HepG2 (cell line): ENCODE data around the gene AK2.
"Not testable (repeated sequence)": the region's sequence is repeated elsewhere in the genome, so short reads cannot be mapped to it uniquely, and the experiment has no call there.

Experiments
- CHD4 ChIP-seq: fragments of 200-600 bp; sonication (generic); IDR thresholded peaks from 2 replicates; pipeline ENCODE4 v1.7.0; 2017; ENCODE audit warnings: mild to moderate bottlenecking, low read length, borderline replicate concordance
- ERF ChIP-seq: IDR thresholded peaks from 2 replicates; pipeline ENCODE4 v1.6.1; 2018; ENCODE audit warnings: missing biosample characterization, missing genetic modification reagents
- ESRRA ChIP-seq: sonication (generic); formaldehyde crosslinking; IDR thresholded peaks from 2 replicates; pipeline ENCODE4 v1.5.1; 2020; ENCODE audit warnings: mild to moderate bottlenecking, low read depth, missing genetic modification reagents
- ZNF24 ChIP-seq: fragments of 450-650 bp; IDR thresholded peaks from 2 replicates; pipeline ENCODE4 v1.6.1; 2017; ENCODE audit warnings: antibody characterized with exemption, mild to moderate bottlenecking
- ZNF720 ChIP-seq: sonication (generic); formaldehyde crosslinking; IDR thresholded peaks from 2 replicates; pipeline ENCODE4 v1.4.0; 2020; ENCODE audit warnings: missing genetic modification reagents
- TF ChIP-seq, protein P1 (sequence below): sonication (generic); formaldehyde crosslinking; IDR thresholded peaks from 2 replicates; pipeline ENCODE4 v1.8.0; 2022; ENCODE audit warnings: mild to moderate bottlenecking, missing genetic modification reagents, moderate library complexity
- TF ChIP-seq, protein P2 (sequence below): sonication (generic); formaldehyde crosslinking; IDR thresholded peaks from 2 replicates; pipeline ENCODE4 v1.4.0; 2020; ENCODE audit warnings: missing genetic modification reagents, mild to moderate bottlenecking, borderline replicate concordance
- TF ChIP-seq, protein P3 (sequence below): sonication (generic); formaldehyde crosslinking; IDR thresholded peaks from 2 replicates; pipeline ENCODE4 v1.5.0; 2020; ENCODE audit warnings: mild to moderate bottlenecking, missing genetic modification reagents, moderate library complexity

DNA sequence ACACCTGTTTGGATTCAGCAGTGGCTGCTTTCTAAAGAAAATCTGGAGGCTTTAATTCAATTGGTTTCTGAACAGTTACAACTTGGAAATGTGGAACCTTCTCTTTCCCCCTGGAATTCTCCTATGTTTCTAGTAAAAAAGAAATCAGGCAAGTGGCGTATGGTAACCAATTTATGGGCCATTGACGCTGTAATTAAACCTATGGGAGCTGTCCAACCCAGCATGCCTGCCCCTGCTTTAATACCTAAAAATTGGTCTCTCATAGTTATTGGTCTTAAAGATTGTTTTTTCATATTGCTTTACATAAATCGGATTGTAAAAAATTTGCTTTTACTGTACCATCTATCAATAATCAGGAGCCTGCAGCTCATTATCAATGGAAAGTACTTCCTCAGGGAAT, 29.8 kb upstream of the AK2 start:
- not testable (repeated sequence) for TF ChIP-seq ESRRA; CHD4; ZNF24; ZNF720 (CRISPR knock-in tag); ERF (CRISPR knock-in tag)
- TF ChIP-seq, protein P1, sequence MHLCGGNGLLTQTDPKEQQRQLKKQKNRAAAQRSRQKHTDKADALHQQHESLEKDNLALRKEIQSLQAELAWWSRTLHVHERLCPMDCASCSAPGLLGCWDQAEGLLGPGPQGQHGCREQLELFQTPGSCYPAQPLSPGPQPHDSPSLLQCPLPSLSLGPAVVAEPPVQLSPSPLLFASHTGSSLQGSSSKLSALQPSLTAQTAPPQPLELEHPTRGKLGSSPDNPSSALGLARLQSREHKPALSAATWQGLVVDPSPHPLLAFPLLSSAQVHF (CRISPR knock-in tag) = not testable (repeated sequence)
- TF ChIP-seq, protein P2, sequence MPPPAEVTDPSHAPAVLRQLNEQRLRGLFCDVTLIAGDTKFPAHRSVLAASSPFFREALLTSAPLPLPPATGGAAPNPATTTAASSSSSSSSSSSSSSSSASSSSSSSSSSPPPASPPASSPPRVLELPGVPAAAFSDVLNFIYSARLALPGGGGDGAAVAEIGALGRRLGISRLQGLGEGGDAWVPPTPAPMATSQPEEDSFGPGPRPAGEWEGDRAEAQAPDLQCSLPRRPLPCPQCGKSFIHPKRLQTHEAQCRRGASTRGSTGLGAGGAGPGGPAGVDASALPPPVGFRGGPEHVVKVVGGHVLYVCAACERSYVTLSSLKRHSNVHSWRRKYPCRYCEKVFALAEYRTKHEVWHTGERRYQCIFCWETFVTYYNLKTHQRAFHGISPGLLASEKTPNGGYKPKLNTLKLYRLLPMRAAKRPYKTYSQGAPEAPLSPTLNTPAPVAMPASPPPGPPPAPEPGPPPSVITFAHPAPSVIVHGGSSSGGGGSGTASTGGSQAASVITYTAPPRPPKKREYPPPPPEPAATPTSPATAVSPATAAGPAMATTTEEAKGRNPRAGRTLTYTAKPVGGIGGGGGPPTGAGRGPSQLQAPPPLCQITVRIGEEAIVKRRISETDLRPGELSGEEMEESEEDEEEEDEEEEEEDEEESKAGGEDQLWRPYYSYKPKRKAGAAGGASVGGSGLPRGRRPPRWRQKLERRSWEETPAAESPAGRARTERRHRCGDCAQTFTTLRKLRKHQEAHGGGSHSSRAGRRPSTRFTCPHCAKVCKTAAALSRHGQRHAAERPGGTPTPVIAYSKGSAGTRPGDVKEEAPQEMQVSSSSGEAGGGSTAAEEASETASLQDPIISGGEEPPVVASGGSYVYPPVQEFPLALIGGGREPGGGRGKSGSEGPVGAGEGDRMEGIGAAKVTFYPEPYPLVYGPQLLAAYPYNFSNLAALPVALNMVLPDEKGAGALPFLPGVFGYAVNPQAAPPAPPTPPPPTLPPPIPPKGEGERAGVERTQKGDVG (CRISPR knock-in tag) = not testable (repeated sequence)
- TF ChIP-seq, protein P3, sequence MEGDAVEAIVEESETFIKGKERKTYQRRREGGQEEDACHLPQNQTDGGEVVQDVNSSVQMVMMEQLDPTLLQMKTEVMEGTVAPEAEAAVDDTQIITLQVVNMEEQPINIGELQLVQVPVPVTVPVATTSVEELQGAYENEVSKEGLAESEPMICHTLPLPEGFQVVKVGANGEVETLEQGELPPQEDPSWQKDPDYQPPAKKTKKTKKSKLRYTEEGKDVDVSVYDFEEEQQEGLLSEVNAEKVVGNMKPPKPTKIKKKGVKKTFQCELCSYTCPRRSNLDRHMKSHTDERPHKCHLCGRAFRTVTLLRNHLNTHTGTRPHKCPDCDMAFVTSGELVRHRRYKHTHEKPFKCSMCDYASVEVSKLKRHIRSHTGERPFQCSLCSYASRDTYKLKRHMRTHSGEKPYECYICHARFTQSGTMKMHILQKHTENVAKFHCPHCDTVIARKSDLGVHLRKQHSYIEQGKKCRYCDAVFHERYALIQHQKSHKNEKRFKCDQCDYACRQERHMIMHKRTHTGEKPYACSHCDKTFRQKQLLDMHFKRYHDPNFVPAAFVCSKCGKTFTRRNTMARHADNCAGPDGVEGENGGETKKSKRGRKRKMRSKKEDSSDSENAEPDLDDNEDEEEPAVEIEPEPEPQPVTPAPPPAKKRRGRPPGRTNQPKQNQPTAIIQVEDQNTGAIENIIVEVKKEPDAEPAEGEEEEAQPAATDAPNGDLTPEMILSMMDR (CRISPR knock-in tag) = not testable (repeated sequence)
